ENCODE results near the gene KDM1B.

- TF ChIP-seq CTCF (IDR thresholded peaks at IDR 0.05; ENCODE audit: low read length), result peak; percentile 14; the same call in 1 of the 2 replicates
- TF ChIP-seq EZH2 (IDR thresholded peaks at IDR 0.05; ENCODE audit: borderline replicate concordance, low read length), result no peak
Measured at GRCh38 chr6:18138906-18139305, 16.3 kb upstream of the KDM1B start.
